ENCODE data around the gene NOCT. TPM values are rescaled to one million over a fixed set of nuclear protein-coding genes. Genes with fewer than 3 reads are reported as not detected.

Gene NOCT
- total RNA-seq, result 1 to 10 TPM; 4.0 to 9.5 (median 6.4) TPM

GRCh38 chr4:139015269-139015947 lies at the start of gene NOCT:
Gene NOCT (plus strand): TSS chr4:139015781. CDS start chr4:139015982, 201 bp downstream.
- intact Hi-C loops (cut with DNase I; ENCODE audit: low total_unique reads), result no loop called here
- H3K36me3 ChIP-seq, result no peaks in the 10 kb centered on the region
- peak within 1 kb of the TSS; percentile 89 to 95 for H3K27ac ChIP-seq
- no peaks in the 10 kb centered on the region for H3K4me1 ChIP-seq
- H3K27me3 ChIP-seq, result no peaks in the 10 kb centered on the region
- DNase-seq (ENCODE audit: low spot score in 2 of 2), result peak; percentile 83 to 88
- H3K4me3 ChIP-seq, result peak within 1 kb of the TSS; percentile 69 to 85 (median 77)
- no peaks in the 10 kb centered on the region for H3K9me3 ChIP-seq
- peak; percentile 51 for TF ChIP-seq POLR2A (IDR thresholded peaks at IDR 0.05)
- peak; percentile 19 to 62 (median 43) for TF ChIP-seq CTCF (IDR thresholded peaks at IDR 0.05)
- peak; percentile 31 to 79 (median 53) for TF ChIP-seq POLR2AphosphoS5 (IDR thresholded peaks at IDR 0.05)

GRCh38 chr4:138967313-138967712 lies 48.3 kb upstream of the NOCT start:
- Histone ChIP-seq H3K4me1 (no peaks in the 10 kb centered on the region), H3K9me3 (no peaks in the 10 kb centered on the region), H3K27ac (no peak overlapping the region), H3K4me3 (no peak overlapping the region), H3K36me3 (no peaks in the 10 kb centered on the region), H3K27me3 (no peaks in the 10 kb centered on the region)
- intact Hi-C loops (cut with DNase I; ENCODE audit: low total_unique reads), result loop anchor here (5.0 kb wide), 1 partner anchor 785 kb away; no protein-coding TSS in a partner anchor
- no peak for DNase-seq (ENCODE audit: low spot score in 2 of 2)
- TF ChIP-seq POLR2AphosphoS5 (IDR thresholded peaks at IDR 0.05), result no peak

- Histone ChIP-seq H3K4me1 (no peaks in the 10 kb centered on the region), H3K27ac (no peak overlapping the region), H3K36me3 (no peaks in the 10 kb centered on the region), H3K27me3 (no peaks in the 10 kb centered on the region), H3K4me3 (no peak overlapping the region), H3K9me3 (no peaks in the 10 kb centered on the region)
- no peak for DNase-seq (ENCODE audit: low spot score in 2 of 2)
- TF ChIP-seq CTCF (IDR thresholded peaks at IDR 0.05), result no peak
- TF ChIP-seq POLR2A (IDR thresholded peaks at IDR 0.05), result no peak
- no peak for TF ChIP-seq POLR2AphosphoS5 (IDR thresholded peaks at IDR 0.05)
- intact Hi-C loops (cut with DNase I; ENCODE audit: low total_unique reads), result no loop called here
These were observed 42.4 kb upstream of the NOCT start for GRCh38 chr4:138972956-138973801.

- intact Hi-C loops (cut with DNase I; ENCODE audit: low total_unique reads), result no loop called here
- Histone ChIP-seq H3K27ac (no peak overlapping the region), H3K9me3 (no peaks in the 10 kb centered on the region), H3K4me1 (no peaks in the 10 kb centered on the region), H3K27me3 (no peaks in the 10 kb centered on the region), H3K36me3 (no peaks in the 10 kb centered on the region), H3K4me3 (no peak overlapping the region)
- DNase-seq (ENCODE audit: low spot score in 2 of 2), result no peak
- TF ChIP-seq POLR2A (IDR thresholded peaks at IDR 0.05), result no peak
- no peak for TF ChIP-seq POLR2AphosphoS5 (IDR thresholded peaks at IDR 0.05)
- TF ChIP-seq CTCF (IDR thresholded peaks at IDR 0.05), result no peak
These were observed 40.4 kb upstream of the NOCT start for GRCh38 chr4:138975225-138975624.

GRCh38 chr4:138976526-138976925 lies 39.1 kb upstream of the NOCT start:
- no peak overlapping the region for H3K27ac ChIP-seq
- DNase-seq (ENCODE audit: low spot score in 2 of 2), result no peak
- no peaks in the 10 kb centered on the region for H3K27me3 ChIP-seq
- H3K4me1 ChIP-seq, result no peaks in the 10 kb centered on the region
- TF ChIP-seq POLR2A (IDR thresholded peaks at IDR 0.05) (no peak), POLR2AphosphoS5 (IDR thresholded peaks at IDR 0.05) (no peak), CTCF (IDR thresholded peaks at IDR 0.05) (no peak)
- no peaks in the 10 kb centered on the region for H3K9me3 ChIP-seq
- no peaks in the 10 kb centered on the region for H3K36me3 ChIP-seq
- intact Hi-C loops (cut with DNase I; ENCODE audit: low total_unique reads), result no loop called here
- no peak overlapping the region for H3K4me3 ChIP-seq
